Measurements from ENCODE around the gene GADD45B. TPM values are rescaled to one million over a fixed set of nuclear protein-coding genes. Genes with fewer than 3 reads are reported as not detected.
A peak's percentile ranks its signal among the peaks of the same experiment; 100 is the strongest.

The GADD45B gene
- total RNA-seq, 1 experiment from 2014 or later: 16.2 TPM

DNA sequence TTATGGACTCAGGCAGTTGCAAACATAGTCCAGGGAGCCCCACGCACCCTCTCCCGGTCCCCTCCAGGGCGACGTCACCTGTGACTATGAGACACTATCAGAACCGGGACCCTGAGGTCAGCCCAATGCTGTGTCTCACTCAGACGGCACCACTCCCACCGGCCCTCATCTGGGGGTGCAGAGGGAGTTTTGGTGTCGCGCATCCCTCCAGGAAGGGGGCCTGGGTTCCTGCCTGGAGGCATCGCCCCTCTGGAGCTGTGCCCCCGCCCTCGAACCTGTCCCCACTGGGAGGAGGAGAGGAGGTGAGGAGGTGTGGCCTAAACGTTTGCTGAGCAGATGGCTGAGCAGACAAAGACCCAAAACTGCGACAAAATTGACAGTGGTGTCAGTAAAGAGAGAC, 51.2 kb downstream of the GADD45B start:
- H3K4me1 Mint-ChIP-seq: peaks cover 6 to 21% of the 10 kb centered on the region in 2 experiments; a peak in 3 of 4 replicates
- Histone ChIP-seq H4K5ac (ENCODE audit: insufficient read length, low read depth, low read length) (no peak overlapping the region), H2AFZ (ENCODE audit: low read length) (no peak overlapping the region), H3K23me2 (ENCODE audit: insufficient read length, low read depth, low read length, poor library complexity, severe bottlenecking) (no peaks in the 10 kb centered on the region), H3K9me3 (ENCODE audit: control insufficient read depth, low read depth, low read length) (no peaks in the 10 kb centered on the region), H3K27me3 (ENCODE audit: insufficient read depth, low read length) (no peaks in the 10 kb centered on the region), H3K79me1 (ENCODE audit: insufficient read depth, low read depth, low read length, poor library complexity, severe bottlenecking) (no peaks in the 10 kb centered on the region), H3K4me1 (ENCODE audit: insufficient read depth, low read length) (peaks cover 2% of the 10 kb centered on the region; the same call in 1 of the 2 replicates), H4K8ac (replicated peaks; ENCODE audit: insufficient read length, low read depth, low read length) (no peak overlapping the region), H2BK12ac (ENCODE audit: insufficient read length, low read depth, low read length) (no peak overlapping the region), H3K4me2 (ENCODE audit: insufficient read depth, insufficient read length, low read length) (no peak overlapping the region), H2BK20ac (ENCODE audit: low read depth, low read length, poor library complexity, severe bottlenecking) (no peak overlapping the region), H2BK120ac (ENCODE audit: low read depth, low read length, poor library complexity, severe bottlenecking) (no peak overlapping the region), H3K4ac (ENCODE audit: low read depth, low read length) (no peak overlapping the region), H3K79me2 (ENCODE audit: insufficient read depth, low read length) (no peaks in the 10 kb centered on the region), H3K56ac (ENCODE audit: insufficient read length, low read depth, low read length) (no peak overlapping the region), H3K27ac (ENCODE audit: insufficient read length, low read depth, low read length) (no peak overlapping the region), H2BK15ac (ENCODE audit: low read depth, low read length) (no peak overlapping the region), H3K14ac (ENCODE audit: insufficient read depth, low read length) (no peak overlapping the region), H2AK5ac (ENCODE audit: insufficient read length, low read length) (no peak overlapping the region), H3K23ac (ENCODE audit: insufficient read length, low read depth, low read length) (no peak overlapping the region), H3K9ac (ENCODE audit: extremely low read depth, insufficient read length, low read length) (no peak overlapping the region), H4K20me1 (ENCODE audit: control insufficient read depth, insufficient read depth, insufficient read length) (peaks cover 4% of the 10 kb centered on the region), H3T11ph (ENCODE audit: low read length) (no peak overlapping the region), H4K91ac (ENCODE audit: insufficient read length, low read depth, low read length) (no peak overlapping the region), H2BK5ac (ENCODE audit: insufficient read length, low read length) (no peak overlapping the region), H3K18ac (ENCODE audit: insufficient read length, low read depth, low read length) (no peak overlapping the region)
- WGBS (ENCODE audit: extremely low coverage, insufficient read length, low lambda C conversion rate): no CpG with 5 or more reads among the region's 14 CpGs
- H3K27me3 Mint-ChIP-seq (ENCODE audit: low read depth): no peaks in the 10 kb centered on the region
- peak overlapping the region in 2 of 3 experiments; percentile 44 to 69; a peak in 2 of 7 replicates for H3K27ac Mint-ChIP-seq
- peaks cover 0 to 2% of the 10 kb centered on the region in 2 experiments; a peak in 1 of 5 replicates for H3K9me3 Mint-ChIP-seq
- no peak overlapping the region; a peak in 1 of 5 replicates for H3K4me3 Mint-ChIP-seq
- no peaks in the 10 kb centered on the region for H3K36me3 Mint-ChIP-seq (ENCODE audit: insufficient read depth in 1 of 3, low read depth in 3 of 3)
- no peak for DNase-seq
- TF ChIP-seq, protein P1, sequence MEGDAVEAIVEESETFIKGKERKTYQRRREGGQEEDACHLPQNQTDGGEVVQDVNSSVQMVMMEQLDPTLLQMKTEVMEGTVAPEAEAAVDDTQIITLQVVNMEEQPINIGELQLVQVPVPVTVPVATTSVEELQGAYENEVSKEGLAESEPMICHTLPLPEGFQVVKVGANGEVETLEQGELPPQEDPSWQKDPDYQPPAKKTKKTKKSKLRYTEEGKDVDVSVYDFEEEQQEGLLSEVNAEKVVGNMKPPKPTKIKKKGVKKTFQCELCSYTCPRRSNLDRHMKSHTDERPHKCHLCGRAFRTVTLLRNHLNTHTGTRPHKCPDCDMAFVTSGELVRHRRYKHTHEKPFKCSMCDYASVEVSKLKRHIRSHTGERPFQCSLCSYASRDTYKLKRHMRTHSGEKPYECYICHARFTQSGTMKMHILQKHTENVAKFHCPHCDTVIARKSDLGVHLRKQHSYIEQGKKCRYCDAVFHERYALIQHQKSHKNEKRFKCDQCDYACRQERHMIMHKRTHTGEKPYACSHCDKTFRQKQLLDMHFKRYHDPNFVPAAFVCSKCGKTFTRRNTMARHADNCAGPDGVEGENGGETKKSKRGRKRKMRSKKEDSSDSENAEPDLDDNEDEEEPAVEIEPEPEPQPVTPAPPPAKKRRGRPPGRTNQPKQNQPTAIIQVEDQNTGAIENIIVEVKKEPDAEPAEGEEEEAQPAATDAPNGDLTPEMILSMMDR (conservative IDR thresholded peaks at IDR 0.05): no peak

All from H9 (cell line).